ENCODE measurements around the gene TMED8.

The TMED8 gene

GRCh38 chr14:77310026-77310425, 66.9 kb downstream of the TMED8 start:
- no peak overlapping the region for H3K4me3 ChIP-seq (IDR thresholded peaks at IDR 0.05; ENCODE audit: insufficient read depth, low read depth, low read length)
- no peak overlapping the region for H3K4me2 ChIP-seq
- no peaks in the 10 kb centered on the region for H3K79me2 ChIP-seq (ENCODE audit: insufficient read depth, low read depth)
- H2AFZ ChIP-seq (ENCODE audit: low read depth) = no peak overlapping the region
- no peak overlapping the region for H3K27ac ChIP-seq
- H4K20me1 ChIP-seq (ENCODE audit: insufficient read depth) = no peaks in the 10 kb centered on the region
- H3K4me1 ChIP-seq (ENCODE audit: low read depth, poor library complexity, severe bottlenecking) = no peaks in the 10 kb centered on the region
- no peaks in the 10 kb centered on the region for H3K36me3 ChIP-seq (ENCODE audit: insufficient read depth)
- no peaks in the 10 kb centered on the region for H3K27me3 ChIP-seq (ENCODE audit: insufficient read depth, low read depth)
- H3K9ac ChIP-seq = no peak overlapping the region
- TF ChIP-seq, protein P1, sequence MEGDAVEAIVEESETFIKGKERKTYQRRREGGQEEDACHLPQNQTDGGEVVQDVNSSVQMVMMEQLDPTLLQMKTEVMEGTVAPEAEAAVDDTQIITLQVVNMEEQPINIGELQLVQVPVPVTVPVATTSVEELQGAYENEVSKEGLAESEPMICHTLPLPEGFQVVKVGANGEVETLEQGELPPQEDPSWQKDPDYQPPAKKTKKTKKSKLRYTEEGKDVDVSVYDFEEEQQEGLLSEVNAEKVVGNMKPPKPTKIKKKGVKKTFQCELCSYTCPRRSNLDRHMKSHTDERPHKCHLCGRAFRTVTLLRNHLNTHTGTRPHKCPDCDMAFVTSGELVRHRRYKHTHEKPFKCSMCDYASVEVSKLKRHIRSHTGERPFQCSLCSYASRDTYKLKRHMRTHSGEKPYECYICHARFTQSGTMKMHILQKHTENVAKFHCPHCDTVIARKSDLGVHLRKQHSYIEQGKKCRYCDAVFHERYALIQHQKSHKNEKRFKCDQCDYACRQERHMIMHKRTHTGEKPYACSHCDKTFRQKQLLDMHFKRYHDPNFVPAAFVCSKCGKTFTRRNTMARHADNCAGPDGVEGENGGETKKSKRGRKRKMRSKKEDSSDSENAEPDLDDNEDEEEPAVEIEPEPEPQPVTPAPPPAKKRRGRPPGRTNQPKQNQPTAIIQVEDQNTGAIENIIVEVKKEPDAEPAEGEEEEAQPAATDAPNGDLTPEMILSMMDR (conservative IDR thresholded peaks at IDR 0.05; ENCODE audit: low read depth, low read length) = no peak

GRCh38 chr14:77309131-77309530, 67.8 kb downstream of the TMED8 start:
- H3K79me2 ChIP-seq (ENCODE audit: insufficient read depth, low read depth) = no peaks in the 10 kb centered on the region
- no peak overlapping the region for H3K4me2 ChIP-seq
- H3K27ac ChIP-seq = no peak overlapping the region
- no peak overlapping the region for H2AFZ ChIP-seq (ENCODE audit: low read depth)
- H3K27me3 ChIP-seq (ENCODE audit: insufficient read depth, low read depth) = no peaks in the 10 kb centered on the region
- no peaks in the 10 kb centered on the region for H3K36me3 ChIP-seq (ENCODE audit: insufficient read depth)
- no peak overlapping the region for H3K4me3 ChIP-seq (IDR thresholded peaks at IDR 0.05; ENCODE audit: insufficient read depth, low read depth, low read length)
- H3K9ac ChIP-seq = no peak overlapping the region
- no peaks in the 10 kb centered on the region for H3K4me1 ChIP-seq (ENCODE audit: low read depth, poor library complexity, severe bottlenecking)
- TF ChIP-seq, protein P1 (conservative IDR thresholded peaks at IDR 0.05; ENCODE audit: low read depth, low read length) = no peak
- H4K20me1 ChIP-seq (ENCODE audit: insufficient read depth) = no peaks in the 10 kb centered on the region

DNA sequence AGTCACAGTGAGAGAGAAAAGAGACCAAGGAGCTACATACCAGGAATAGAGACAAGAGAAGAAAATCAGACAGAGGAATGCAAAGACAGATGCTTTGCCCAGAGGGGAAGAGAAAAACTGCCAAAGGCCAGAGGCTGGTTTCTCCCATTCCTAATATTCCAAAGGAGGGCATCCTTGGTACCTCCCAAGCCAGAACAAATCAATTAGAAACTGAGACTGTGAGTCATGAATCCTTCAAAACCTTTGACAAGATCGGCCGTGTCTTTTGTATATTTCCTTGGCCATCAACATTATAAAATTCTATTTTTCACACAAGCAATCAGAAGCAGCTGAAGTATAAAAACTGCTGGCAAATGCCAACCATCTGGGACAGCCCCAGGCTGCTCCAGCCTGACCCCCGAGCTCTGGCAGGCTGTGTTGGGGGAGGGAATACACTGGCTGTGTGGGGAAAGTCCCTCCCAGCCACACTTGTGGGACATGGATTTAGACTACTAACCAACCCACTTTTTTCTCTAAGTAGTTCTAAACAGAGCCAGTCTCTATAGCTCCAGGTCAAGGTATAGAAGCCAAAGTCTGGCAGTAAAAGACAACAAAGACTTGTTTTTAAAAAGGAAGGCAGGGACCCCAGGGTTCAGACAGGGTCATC, 69.9 kb downstream of the TMED8 start:
- Histone ChIP-seq H2AFZ (ENCODE audit: low read depth) (no peak overlapping the region), H3K79me2 (ENCODE audit: insufficient read depth, low read depth) (no peaks in the 10 kb centered on the region), H3K27ac (no peak overlapping the region), H3K4me3 (IDR thresholded peaks at IDR 0.05; ENCODE audit: insufficient read depth, low read depth, low read length) (no peak overlapping the region), H3K9ac (no peak overlapping the region), H3K36me3 (ENCODE audit: insufficient read depth) (no peaks in the 10 kb centered on the region), H3K4me2 (no peak overlapping the region), H4K20me1 (ENCODE audit: insufficient read depth) (no peaks in the 10 kb centered on the region), H3K4me1 (ENCODE audit: low read depth, poor library complexity, severe bottlenecking) (no peaks in the 10 kb centered on the region), H3K27me3 (ENCODE audit: insufficient read depth, low read depth) (no peaks in the 10 kb centered on the region)
- TF ChIP-seq, protein P1 (conservative IDR thresholded peaks at IDR 0.05; ENCODE audit: low read depth, low read length) = no peak

DNA sequence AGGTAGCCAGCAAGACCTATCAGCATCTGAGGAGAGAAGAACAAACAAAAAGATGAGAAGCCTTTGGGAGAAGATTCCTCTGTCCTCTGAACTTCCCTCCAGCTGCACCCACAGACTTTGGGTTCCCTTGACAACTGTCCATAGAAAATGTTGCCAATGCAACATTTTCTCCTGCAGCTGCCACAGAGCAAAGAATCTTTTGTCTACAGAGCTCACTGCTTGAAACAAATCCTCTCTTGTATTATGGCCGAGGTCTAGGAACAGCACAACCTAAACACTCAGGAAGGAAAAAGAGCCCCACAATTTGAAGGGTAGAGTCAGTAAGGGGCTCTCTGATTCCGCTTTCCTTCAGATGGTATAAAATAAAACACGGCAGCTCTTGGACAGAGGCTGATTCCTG, 70.5 kb downstream of the TMED8 start:
- Histone ChIP-seq H3K79me2 (ENCODE audit: insufficient read depth, low read depth) (no peaks in the 10 kb centered on the region), H3K27ac (no peak overlapping the region), H3K9ac (no peak overlapping the region), H3K4me3 (IDR thresholded peaks at IDR 0.05; ENCODE audit: insufficient read depth, low read depth, low read length) (no peak overlapping the region), H4K20me1 (ENCODE audit: insufficient read depth) (no peaks in the 10 kb centered on the region), H2AFZ (ENCODE audit: low read depth) (no peak overlapping the region), H3K27me3 (ENCODE audit: insufficient read depth, low read depth) (no peaks in the 10 kb centered on the region), H3K4me2 (no peak overlapping the region), H3K36me3 (ENCODE audit: insufficient read depth) (no peaks in the 10 kb centered on the region), H3K4me1 (ENCODE audit: low read depth, poor library complexity, severe bottlenecking) (no peaks in the 10 kb centered on the region)
- TF ChIP-seq, protein P1 (conservative IDR thresholded peaks at IDR 0.05; ENCODE audit: low read depth, low read length) = no peak
